Measurements from ENCODE around the gene ASB18. TPM values are rescaled to one million over a fixed set of nuclear protein-coding genes. Genes with fewer than 3 reads are reported as not detected.
A peak's percentile ranks its signal among the peaks of the same experiment; 100 is the strongest.

The ASB18 gene
- total RNA-seq, 1 experiment from 2014 or later = 0.46 TPM

GRCh38 chr2:236195726-236196125, 68.5 kb downstream of the ASB18 start:
- Histone ChIP-seq H3K9me3 (ENCODE audit: insufficient read depth, low read depth) (no peaks in the 10 kb centered on the region), H3K36me3 (ENCODE audit: low read depth) (no peaks in the 10 kb centered on the region), H2AFZ (no peak overlapping the region), H3K4me3 (no peak overlapping the region), H3K4me2 (no peak overlapping the region), H3K27me3 (ENCODE audit: insufficient read depth, low read depth) (no peaks in the 10 kb centered on the region), H3K4me1 (replicated peaks; ENCODE audit: insufficient read depth) (no peaks in the 10 kb centered on the region), H3K79me2 (ENCODE audit: low read depth) (no peaks in the 10 kb centered on the region), H3K9me2 (ENCODE audit: insufficient read depth) (no peaks in the 10 kb centered on the region), H3F3A (ENCODE audit: insufficient read depth, low read depth) (no peaks in the 10 kb centered on the region), H4K20me1 (ENCODE audit: insufficient read depth) (no peaks in the 10 kb centered on the region), H3K27ac (no peak overlapping the region)
- ChIA-PET CTCF (no interaction called here), POLR2A (ENCODE audit: unreplicated experiment) (interaction anchor here (0.7 kb wide), 1 partner anchor 14 kb away, joined by 14 read pairs; no protein-coding TSS in a partner anchor)
- intact Hi-C loops (cut with micrococcal nuclease; ENCODE audit: unreplicated experiment) = no loop called here
- BruUV-seq (replicated peaks) = no TSS peak
- DNase-seq = no peak
- TF ChIP-seq EZH2 (IDR thresholded peaks at IDR 0.05; ENCODE audit: low read depth) (no peak), CTCF (conservative IDR thresholded peaks at IDR 0.05) (no peak)

- Histone ChIP-seq H3K4me2 (no peak overlapping the region), H2AFZ (no peak overlapping the region), H4K20me1 (ENCODE audit: insufficient read depth) (no peaks in the 10 kb centered on the region), H3K4me1 (replicated peaks; ENCODE audit: insufficient read depth) (no peaks in the 10 kb centered on the region), H3K9me3 (ENCODE audit: insufficient read depth, low read depth) (no peaks in the 10 kb centered on the region), H3K4me3 (no peak overlapping the region), H3F3A (ENCODE audit: insufficient read depth, low read depth) (no peaks in the 10 kb centered on the region), H3K27me3 (ENCODE audit: insufficient read depth, low read depth) (no peaks in the 10 kb centered on the region), H3K9me2 (ENCODE audit: insufficient read depth) (no peaks in the 10 kb centered on the region), H3K36me3 (ENCODE audit: low read depth) (no peaks in the 10 kb centered on the region), H3K79me2 (ENCODE audit: low read depth) (no peaks in the 10 kb centered on the region), H3K27ac (no peak overlapping the region)
- no TSS peak for BruUV-seq (replicated peaks)
- ChIA-PET POLR2A (ENCODE audit: unreplicated experiment) (no interaction called here), CTCF (no interaction called here)
- no peak for DNase-seq
- TF ChIP-seq CTCF (conservative IDR thresholded peaks at IDR 0.05) (no peak), EZH2 (IDR thresholded peaks at IDR 0.05; ENCODE audit: low read depth) (no peak)
- intact Hi-C loops (cut with micrococcal nuclease; ENCODE audit: unreplicated experiment) = no loop called here
Measured at GRCh38 chr2:236194786-236195185, 69.4 kb downstream of the ASB18 start.

- Histone ChIP-seq H3K79me2 (ENCODE audit: low read depth) (no peaks in the 10 kb centered on the region), H3K9me3 (ENCODE audit: insufficient read depth, low read depth) (no peaks in the 10 kb centered on the region), H3K9me2 (ENCODE audit: insufficient read depth) (no peaks in the 10 kb centered on the region), H3K4me2 (no peak overlapping the region), H2AFZ (no peak overlapping the region), H3K27me3 (ENCODE audit: insufficient read depth, low read depth) (no peaks in the 10 kb centered on the region), H3F3A (ENCODE audit: insufficient read depth, low read depth) (no peaks in the 10 kb centered on the region), H3K4me3 (no peak overlapping the region), H4K20me1 (ENCODE audit: insufficient read depth) (no peaks in the 10 kb centered on the region), H3K27ac (no peak overlapping the region), H3K4me1 (replicated peaks; ENCODE audit: insufficient read depth) (no peaks in the 10 kb centered on the region), H3K36me3 (ENCODE audit: low read depth) (no peaks in the 10 kb centered on the region)
- TF ChIP-seq CTCF (conservative IDR thresholded peaks at IDR 0.05) (no peak), EZH2 (IDR thresholded peaks at IDR 0.05; ENCODE audit: low read depth) (no peak)
- intact Hi-C loops (cut with micrococcal nuclease; ENCODE audit: unreplicated experiment) = no loop called here
- CTCF ChIA-PET = no interaction called here
- peak in 1 of 2 experiments; percentile 9 for DNase-seq
- no TSS peak for BruUV-seq (replicated peaks)
- POLR2A ChIA-PET (ENCODE audit: unreplicated experiment) = no interaction called here
Measured at GRCh38 chr2:236193026-236193425, 71.2 kb downstream of the ASB18 start.
